HL-60 (cell line): ENCODE results near the gene PTPRD.

Source experiments
- DNase-seq, 2 experiments: peaks; one replicate each; pipeline ENCODE4 v3.0.0-alpha.2; 2010 to 2020; ENCODE audit warnings: low read depth in 1 of 2, low spot score in 1 of 2
- H3K27ac ChIP-seq: fragments of 250-450 bp; sonication (Bioruptor Pico); replicated peaks from 2 replicates; pipeline ENCODE4 v1.5.1; 2020; ENCODE audit warnings: mild to moderate bottlenecking, moderate library complexity
- H3K27me3 ChIP-seq: fragments of 250-450 bp; sonication (Bioruptor Pico); 2 replicates; pipeline ENCODE4 v1.5.1; 2021; ENCODE audit warnings: mild to moderate bottlenecking, moderate library complexity; ENCODE audit not compliant: insufficient read depth, poor library complexity, severe bottlenecking
- H3K4me3 ChIP-seq: replicated peaks from 2 replicates; pipeline ENCODE4 v1.5.1; 2011; ENCODE audit warnings: mild to moderate bottlenecking, control low read depth, low read length; ENCODE audit not compliant: insufficient read depth
- GABPA ChIP-seq: IDR thresholded peaks from 2 replicates; pipeline ENCODE4 v1.6.1; 2012; ENCODE audit warnings: low read depth
- POLR2AphosphoS5 ChIP-seq: IDR thresholded peaks from 2 replicates; pipeline ENCODE4 v1.6.1; 2012; ENCODE audit warnings: low read depth
- SPI1 ChIP-seq: IDR thresholded peaks from 2 replicates; pipeline ENCODE4 v1.6.1; 2012; ENCODE audit warnings: low read depth, mild to moderate bottlenecking, borderline replicate concordance
- TF ChIP-seq, protein P1 (sequence below): IDR thresholded peaks from 2 replicates; pipeline ENCODE4 v1.6.1; 2012; ENCODE audit warnings: low read depth; ENCODE audit not compliant: insufficient replicate concordance
- TF ChIP-seq, protein P2 (sequence below): IDR thresholded peaks from one replicate; pipeline ENCODE4 v1.5.1; 2011; ENCODE audit warnings: low read length, control low read depth, inconsistent platforms; ENCODE audit not compliant: insufficient read depth

The PTPRD gene

DNA sequence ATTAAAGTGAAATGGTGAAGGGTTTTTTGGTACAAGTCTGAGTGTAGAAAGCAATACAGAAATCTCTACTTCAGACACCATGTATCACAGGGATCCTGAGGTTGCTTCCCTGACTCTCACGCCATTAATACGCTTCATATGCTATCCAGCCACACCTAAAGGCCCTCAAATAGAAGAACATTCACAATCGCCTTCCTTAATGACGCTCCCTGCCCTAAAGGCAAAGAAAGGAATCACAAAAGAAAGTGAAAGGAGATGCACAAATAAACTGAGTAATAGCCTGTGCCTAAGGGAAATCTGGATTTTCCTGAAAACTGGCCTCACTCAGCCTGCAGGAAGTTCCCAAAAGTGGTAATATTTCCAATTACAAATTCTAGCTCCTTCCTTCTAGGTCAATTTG, 1810.6 kb downstream of the PTPRD start:
- no peak for DNase-seq
- TF ChIP-seq, protein P1, sequence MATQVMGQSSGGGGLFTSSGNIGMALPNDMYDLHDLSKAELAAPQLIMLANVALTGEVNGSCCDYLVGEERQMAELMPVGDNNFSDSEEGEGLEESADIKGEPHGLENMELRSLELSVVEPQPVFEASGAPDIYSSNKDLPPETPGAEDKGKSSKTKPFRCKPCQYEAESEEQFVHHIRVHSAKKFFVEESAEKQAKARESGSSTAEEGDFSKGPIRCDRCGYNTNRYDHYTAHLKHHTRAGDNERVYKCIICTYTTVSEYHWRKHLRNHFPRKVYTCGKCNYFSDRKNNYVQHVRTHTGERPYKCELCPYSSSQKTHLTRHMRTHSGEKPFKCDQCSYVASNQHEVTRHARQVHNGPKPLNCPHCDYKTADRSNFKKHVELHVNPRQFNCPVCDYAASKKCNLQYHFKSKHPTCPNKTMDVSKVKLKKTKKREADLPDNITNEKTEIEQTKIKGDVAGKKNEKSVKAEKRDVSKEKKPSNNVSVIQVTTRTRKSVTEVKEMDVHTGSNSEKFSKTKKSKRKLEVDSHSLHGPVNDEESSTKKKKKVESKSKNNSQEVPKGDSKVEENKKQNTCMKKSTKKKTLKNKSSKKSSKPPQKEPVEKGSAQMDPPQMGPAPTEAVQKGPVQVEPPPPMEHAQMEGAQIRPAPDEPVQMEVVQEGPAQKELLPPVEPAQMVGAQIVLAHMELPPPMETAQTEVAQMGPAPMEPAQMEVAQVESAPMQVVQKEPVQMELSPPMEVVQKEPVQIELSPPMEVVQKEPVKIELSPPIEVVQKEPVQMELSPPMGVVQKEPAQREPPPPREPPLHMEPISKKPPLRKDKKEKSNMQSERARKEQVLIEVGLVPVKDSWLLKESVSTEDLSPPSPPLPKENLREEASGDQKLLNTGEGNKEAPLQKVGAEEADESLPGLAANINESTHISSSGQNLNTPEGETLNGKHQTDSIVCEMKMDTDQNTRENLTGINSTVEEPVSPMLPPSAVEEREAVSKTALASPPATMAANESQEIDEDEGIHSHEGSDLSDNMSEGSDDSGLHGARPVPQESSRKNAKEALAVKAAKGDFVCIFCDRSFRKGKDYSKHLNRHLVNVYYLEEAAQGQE, result no peak
- TF ChIP-seq, protein P2, sequence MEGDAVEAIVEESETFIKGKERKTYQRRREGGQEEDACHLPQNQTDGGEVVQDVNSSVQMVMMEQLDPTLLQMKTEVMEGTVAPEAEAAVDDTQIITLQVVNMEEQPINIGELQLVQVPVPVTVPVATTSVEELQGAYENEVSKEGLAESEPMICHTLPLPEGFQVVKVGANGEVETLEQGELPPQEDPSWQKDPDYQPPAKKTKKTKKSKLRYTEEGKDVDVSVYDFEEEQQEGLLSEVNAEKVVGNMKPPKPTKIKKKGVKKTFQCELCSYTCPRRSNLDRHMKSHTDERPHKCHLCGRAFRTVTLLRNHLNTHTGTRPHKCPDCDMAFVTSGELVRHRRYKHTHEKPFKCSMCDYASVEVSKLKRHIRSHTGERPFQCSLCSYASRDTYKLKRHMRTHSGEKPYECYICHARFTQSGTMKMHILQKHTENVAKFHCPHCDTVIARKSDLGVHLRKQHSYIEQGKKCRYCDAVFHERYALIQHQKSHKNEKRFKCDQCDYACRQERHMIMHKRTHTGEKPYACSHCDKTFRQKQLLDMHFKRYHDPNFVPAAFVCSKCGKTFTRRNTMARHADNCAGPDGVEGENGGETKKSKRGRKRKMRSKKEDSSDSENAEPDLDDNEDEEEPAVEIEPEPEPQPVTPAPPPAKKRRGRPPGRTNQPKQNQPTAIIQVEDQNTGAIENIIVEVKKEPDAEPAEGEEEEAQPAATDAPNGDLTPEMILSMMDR, result no peak
- TF ChIP-seq GABPA, result no peak
- no peak for TF ChIP-seq SPI1
- TF ChIP-seq POLR2AphosphoS5, result no peak

DNA sequence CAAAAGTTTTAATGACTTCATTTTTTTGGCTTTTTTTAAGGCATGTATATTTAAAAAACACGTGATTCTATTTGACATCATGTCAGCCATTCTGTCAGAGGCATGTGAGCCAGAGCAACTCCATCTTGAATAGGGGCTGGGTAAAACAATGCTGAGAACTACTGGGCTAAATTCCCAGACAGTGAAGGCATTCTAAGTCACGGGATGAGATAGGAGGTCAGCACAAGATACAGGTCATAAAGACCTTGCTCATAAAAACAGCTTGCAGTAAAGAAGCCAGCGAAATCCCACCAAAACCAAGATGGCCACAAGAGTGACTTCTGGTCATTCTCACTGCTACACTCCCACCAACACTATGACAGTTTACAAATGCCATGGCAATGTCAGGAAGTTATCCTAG, 1812.6 kb downstream of the PTPRD start:
- no peak for TF ChIP-seq SPI1
- TF ChIP-seq, protein P1, result no peak
- no peak for TF ChIP-seq GABPA
- TF ChIP-seq, protein P2, result no peak
- TF ChIP-seq POLR2AphosphoS5, result no peak
- Histone ChIP-seq H3K27ac (no peak overlapping the region), H3K27me3 (no peaks in the 10 kb centered on the region), H3K4me3 (no peak overlapping the region)
- no peak for DNase-seq

More for the DNA sequence above, 1810.6 kb downstream of the PTPRD start:
- H3K27ac ChIP-seq, result no peak overlapping the region
- H3K27me3 ChIP-seq, result no peaks in the 10 kb centered on the region
- no peak overlapping the region for H3K4me3 ChIP-seq

DNA sequence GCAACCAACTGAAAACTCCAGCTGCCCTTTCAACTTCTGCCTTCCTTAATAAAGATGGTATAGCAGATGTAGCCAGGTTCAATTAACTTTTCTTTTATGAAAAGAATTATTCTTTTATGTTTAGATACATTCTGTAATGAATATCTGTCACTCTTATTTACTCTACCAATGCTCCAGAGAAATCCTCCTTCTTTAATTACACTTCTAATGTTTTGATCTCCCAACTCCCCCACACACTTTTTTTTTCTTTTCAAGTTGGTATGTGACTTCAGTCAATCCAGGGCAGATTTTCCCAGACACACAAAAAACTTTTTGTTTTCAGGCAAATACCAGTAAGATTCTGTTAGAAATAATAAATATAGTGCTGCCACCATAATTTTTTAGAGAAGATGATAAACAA, 1813.2 kb downstream of the PTPRD start:
- H3K27me3 ChIP-seq, result no peaks in the 10 kb centered on the region
- DNase-seq, result no peak
- H3K27ac ChIP-seq, result no peak overlapping the region
- TF ChIP-seq POLR2AphosphoS5 (no peak), GABPA (no peak), SPI1 (no peak)
- TF ChIP-seq, protein P2, result no peak
- TF ChIP-seq, protein P1, result no peak
- no peak overlapping the region for H3K4me3 ChIP-seq
